Measurements from ENCODE around the gene CACNA2D4. TPM values are rescaled to one million over a fixed set of nuclear protein-coding genes. Genes with fewer than 3 reads are reported as not detected.

CACNA2D4 gene
- total and polyA plus RNA-seq, 4 donors = 0.82 to 2.8 (median 1.3) TPM

- TF ChIP-seq ZBTB33 (IDR thresholded peaks at IDR 0.05) (no peak), SP1 (IDR thresholded peaks at IDR 0.05) (no peak), REST (IDR thresholded peaks at IDR 0.05) (no peak), EGR1 (IDR thresholded peaks at IDR 0.05; ENCODE audit: low read depth in 2 of 2) (no peak), HNF4G (IDR thresholded peaks at IDR 0.05) (no peak), ATF3 (IDR thresholded peaks at IDR 0.05) (no peak)
- no peak overlapping the region for H3K27ac ChIP-seq (ENCODE audit: low read depth in 1 of 2, low read length in 2 of 2)
- no peaks in the 10 kb centered on the region for H3K36me3 ChIP-seq (ENCODE audit: control insufficient read depth in 4 of 4, insufficient read depth in 3 of 4, low read depth in 1 of 4, low read length in 3 of 4)
- H3K4me1 ChIP-seq (ENCODE audit: control insufficient read depth in 4 of 4, insufficient read depth in 4 of 4, low read length in 3 of 4) = no peaks in the 10 kb centered on the region
- no peak overlapping the region for H3K9ac ChIP-seq (ENCODE audit: low read depth in 1 of 2, low read length in 2 of 2)
- no peaks in the 10 kb centered on the region for H3K9me3 ChIP-seq (ENCODE audit: control insufficient read depth in 4 of 4, low read length in 3 of 4)
- peak; percentile 16 for DNase-seq (ENCODE audit: low spot score)
- H3K4me3 ChIP-seq (ENCODE audit: low read depth in 1 of 3, low read length in 3 of 3) = no peak overlapping the region
- no peaks in the 10 kb centered on the region for H3K27me3 ChIP-seq (ENCODE audit: control insufficient read depth in 4 of 4, insufficient read depth in 4 of 4, low read length in 3 of 4)
- 69% methylated on average over 3 of the region's 3 CpGs for WGBS
These were observed 36.5 kb downstream of the CACNA2D4 start for GRCh38 chr12:1881936-1882335.

GRCh38 chr12:1881301-1881700, 37.2 kb downstream of the CACNA2D4 start:
- Histone ChIP-seq H3K4me1 (ENCODE audit: control insufficient read depth in 4 of 4, insufficient read depth in 4 of 4, low read length in 3 of 4) (no peaks in the 10 kb centered on the region), H3K9me3 (ENCODE audit: control insufficient read depth in 4 of 4, low read length in 3 of 4) (no peaks in the 10 kb centered on the region), H3K27ac (ENCODE audit: low read depth in 1 of 2, low read length in 2 of 2) (no peak overlapping the region), H3K27me3 (ENCODE audit: control insufficient read depth in 4 of 4, insufficient read depth in 4 of 4, low read length in 3 of 4) (no peaks in the 10 kb centered on the region), H3K36me3 (ENCODE audit: control insufficient read depth in 4 of 4, insufficient read depth in 3 of 4, low read depth in 1 of 4, low read length in 3 of 4) (no peaks in the 10 kb centered on the region), H3K9ac (ENCODE audit: low read depth in 1 of 2, low read length in 2 of 2) (no peak overlapping the region), H3K4me3 (ENCODE audit: low read depth in 1 of 3, low read length in 3 of 3) (no peak overlapping the region)
- no peak for DNase-seq (ENCODE audit: low spot score)
- TF ChIP-seq RXRA (IDR thresholded peaks at IDR 0.05) (no peak), SP1 (IDR thresholded peaks at IDR 0.05) (no peak), JUND (IDR thresholded peaks at IDR 0.05) (no peak), HNF4A (conservative IDR thresholded peaks at IDR 0.05) (no peak), REST (IDR thresholded peaks at IDR 0.05) (no peak), TAF1 (conservative IDR thresholded peaks at IDR 0.05) (no peak), YY1 (IDR thresholded peaks at IDR 0.05) (no peak), FOXA1 (IDR thresholded peaks at IDR 0.05) (no peak), NR2F2 (IDR thresholded peaks at IDR 0.05) (no peak), FOXA2 (IDR thresholded peaks at IDR 0.05) (no peak), ATF3 (IDR thresholded peaks at IDR 0.05) (no peak), RAD21 (IDR thresholded peaks at IDR 0.05) (no peak), HNF4G (IDR thresholded peaks at IDR 0.05) (no peak), CTCF (IDR thresholded peaks at IDR 0.05; ENCODE audit: low read depth, low read length, missing input control) (no peak), EGR1 (IDR thresholded peaks at IDR 0.05; ENCODE audit: low read depth in 2 of 2) (no peak), MAX (IDR thresholded peaks at IDR 0.05) (no peak), ZBTB33 (IDR thresholded peaks at IDR 0.05) (no peak), GABPA (IDR thresholded peaks at IDR 0.05 in 1 of 2, conservative IDR thresholded peaks at IDR 0.05 in 1 of 2) (no peak)
- WGBS = 91% methylated on average over 8 of the region's 8 CpGs
